Hematopoietic multipotent progenitor cell treated with erythropoietin and hydrocortisone succinate and interleukin-3 and kit ligand, for 6 days (in vitro differentiated cells): ENCODE results near the gene LRRC59.

ENCODE experiments used
- DNase-seq: peaks from one replicate; pipeline ENCODE4 v3.0.0-alpha.2; 2015

LRRC59 gene

DNA sequence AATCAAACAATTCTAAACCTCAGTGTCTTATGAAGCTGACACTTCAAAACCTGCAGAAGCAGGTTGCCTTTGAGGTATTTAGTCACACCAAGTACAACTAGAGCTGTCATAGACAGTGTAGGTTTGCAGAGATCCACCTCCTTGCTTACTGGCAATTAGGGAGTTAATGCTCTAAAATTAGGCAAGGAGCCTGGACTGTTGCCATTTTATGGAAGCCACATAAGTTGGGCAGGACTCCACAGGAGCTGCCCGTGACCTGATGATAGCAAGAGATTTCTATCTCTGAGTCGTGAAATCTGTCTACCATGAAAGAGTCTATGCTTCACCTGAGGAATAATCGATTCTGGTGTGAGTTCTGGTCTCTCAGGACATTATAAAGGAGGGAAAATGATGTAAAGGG lies 15.4 kb downstream of the LRRC59 start:
- no peak for DNase-seq

GRCh38 chr17:50381260-50381815 lies 16.0 kb downstream of the LRRC59 start:
- DNase-seq, result no peak

DNA sequence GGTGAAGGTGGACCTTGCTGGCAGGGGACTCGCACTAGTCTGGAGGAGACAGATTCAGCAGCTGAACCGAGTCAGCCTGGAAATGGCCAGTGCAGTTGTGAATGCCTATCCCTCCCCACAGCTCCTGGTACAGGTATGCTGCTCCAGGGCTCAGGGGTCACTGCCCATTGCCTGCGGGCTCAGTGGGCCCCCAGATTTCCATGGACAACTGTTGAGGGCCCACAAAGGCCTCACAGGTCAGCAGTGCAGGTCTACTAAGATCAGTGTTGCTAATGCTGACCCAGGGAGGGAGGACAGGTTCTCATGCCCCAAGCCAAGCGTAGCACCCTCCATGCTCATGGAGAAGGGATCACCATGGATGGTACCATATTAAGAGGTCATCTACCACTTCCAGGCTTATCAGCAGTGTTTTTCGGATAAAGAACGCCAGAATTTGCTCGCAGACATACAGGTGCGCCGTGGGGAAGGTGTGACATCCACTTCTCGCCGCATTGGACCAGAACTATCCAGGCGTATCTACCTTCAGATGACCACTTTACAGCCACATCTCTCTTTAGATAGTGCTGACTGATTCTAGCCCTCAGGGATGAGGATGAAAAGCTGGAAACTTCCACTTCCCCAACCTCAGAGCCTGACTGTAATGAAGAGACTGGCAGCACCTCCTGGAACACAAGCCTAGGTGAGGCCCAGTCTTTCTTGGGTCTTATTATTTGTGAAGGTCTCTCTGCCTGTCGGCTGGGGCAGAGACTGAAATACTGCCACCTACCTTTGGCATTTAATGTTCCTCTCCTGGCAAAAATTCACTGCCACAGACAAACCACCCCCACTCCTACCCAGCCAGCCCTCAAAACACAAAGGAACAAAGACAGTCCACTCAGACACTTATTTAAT lies 16.7 kb downstream of the LRRC59 start:
- DNase-seq, result peak; percentile 44

- no peak for DNase-seq
Observed at GRCh38 chr17:50379351-50380132, 17.8 kb downstream of the LRRC59 start.

GRCh38 chr17:50375858-50376538 lies 21.3 kb downstream of the LRRC59 start:
- no peak for DNase-seq

DNA sequence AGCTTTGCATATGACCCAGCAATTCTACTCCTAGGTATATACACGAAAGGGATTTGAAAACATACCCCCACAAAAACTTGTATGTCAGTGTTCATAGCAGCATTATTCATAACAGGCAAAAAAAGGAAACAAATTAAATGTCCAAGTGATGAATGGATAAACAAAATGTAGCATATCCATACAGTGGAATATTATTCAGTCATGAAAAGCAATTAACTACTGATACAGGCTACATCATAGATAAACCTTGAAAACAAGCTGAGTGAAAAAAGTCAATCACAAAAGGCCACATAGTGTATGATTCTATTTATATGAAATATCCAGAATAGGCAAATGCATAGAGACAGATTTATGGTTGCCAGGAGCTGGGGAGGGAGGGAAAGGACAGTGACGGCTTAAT lies 23.6 kb downstream of the LRRC59 start:
- no peak for DNase-seq

DNA sequence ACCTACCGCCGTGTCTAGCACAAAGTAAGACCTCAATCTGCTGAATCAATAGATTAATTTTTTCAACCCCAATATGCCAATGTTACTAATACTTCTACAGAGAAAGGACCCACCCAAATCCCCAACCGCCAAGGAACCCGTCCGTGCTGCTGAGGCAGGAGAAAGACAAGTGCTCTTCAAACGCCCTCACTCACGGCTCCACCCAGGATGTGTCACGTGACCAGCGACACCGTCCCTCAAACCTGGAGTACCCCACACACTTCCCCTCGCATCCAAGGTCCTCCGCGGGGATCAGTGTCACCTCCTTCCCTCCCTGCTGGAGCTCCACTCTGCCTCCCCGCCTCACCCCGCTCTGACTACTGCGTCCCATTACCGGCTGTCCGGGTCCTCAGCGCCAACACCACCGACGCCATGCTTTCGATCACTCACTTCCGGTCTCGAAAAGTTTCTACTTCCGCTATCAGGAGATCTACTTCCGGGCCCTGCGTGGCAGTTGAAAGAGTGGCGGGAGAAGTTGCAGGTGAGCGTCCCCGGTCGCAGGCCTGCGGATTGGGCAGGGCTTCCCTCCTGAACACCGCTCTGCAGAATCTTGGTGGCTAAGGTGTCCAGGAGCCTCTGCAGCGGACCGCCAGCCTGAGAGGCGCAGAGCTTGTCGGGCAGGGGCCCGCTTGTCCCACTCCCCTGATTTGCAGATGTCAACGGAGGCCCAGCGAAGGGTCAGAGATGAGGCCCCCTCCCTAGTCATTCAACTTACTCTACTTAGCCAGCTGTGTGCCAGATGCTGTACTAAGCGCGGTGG lies 24.4 kb downstream of the LRRC59 start, which contains the start of the genes EME1 and MRPL27:
Gene EME1 (plus strand): TSS at position 472 of the 799 bp plus-strand sequence. CDS start 1,980 bp downstream, outside the sequence.
Gene MRPL27 (minus strand): TSS at position 427 of the 799 bp plus-strand sequence. CDS start 14 bp downstream, at position 413.
- DNase-seq, result peak; percentile 97

DNA sequence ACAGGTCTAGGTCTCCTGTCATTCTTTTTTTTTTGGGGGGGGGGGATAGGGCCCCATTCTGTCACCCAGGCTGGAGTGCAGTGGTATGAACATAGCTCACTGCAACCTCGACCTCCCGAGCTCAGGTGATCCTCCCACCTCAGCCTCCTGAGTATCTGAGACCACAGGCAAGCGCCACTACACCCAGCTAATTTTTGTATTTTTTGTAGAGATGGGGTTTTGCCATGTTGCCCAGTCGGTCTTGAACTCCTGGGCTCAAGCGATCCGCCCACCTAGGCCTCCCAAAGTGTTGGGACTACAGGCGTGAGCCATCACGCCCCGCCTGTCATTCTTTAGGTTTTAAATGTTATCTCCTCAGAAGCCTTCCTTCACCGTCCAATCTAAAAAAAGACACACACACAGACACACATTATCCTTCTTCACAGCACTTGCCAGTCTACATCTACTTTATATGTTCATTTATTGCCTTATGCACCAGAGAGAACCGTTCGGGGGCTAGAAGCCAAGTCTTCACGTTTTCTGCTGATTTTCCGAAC lies 25.0 kb downstream of the LRRC59 start:
- peak; percentile 42 for DNase-seq

GRCh38 chr17:50371526-50371925 lies 25.8 kb downstream of the LRRC59 start:
- peak; percentile 42 for DNase-seq

DNA sequence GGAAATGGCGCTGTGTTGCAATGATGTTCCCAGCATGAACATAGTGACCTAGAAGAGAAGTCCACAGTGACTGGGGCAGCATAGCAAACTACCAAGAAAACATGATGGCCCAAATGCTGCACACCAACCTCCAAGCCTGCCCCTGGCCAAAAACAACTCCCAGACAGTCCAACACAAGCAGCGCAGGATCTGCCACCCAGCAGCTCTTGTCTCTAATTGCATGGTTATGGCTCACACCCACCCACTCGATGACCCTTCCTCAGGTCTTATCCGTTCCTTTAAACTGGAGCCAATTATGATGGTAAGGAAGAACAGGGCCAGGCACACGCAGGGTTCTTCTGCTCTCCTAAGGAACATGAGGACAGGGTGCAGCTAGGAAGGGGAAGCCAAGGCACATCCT lies 27.3 kb downstream of the LRRC59 start:
- DNase-seq, result no peak

DNA sequence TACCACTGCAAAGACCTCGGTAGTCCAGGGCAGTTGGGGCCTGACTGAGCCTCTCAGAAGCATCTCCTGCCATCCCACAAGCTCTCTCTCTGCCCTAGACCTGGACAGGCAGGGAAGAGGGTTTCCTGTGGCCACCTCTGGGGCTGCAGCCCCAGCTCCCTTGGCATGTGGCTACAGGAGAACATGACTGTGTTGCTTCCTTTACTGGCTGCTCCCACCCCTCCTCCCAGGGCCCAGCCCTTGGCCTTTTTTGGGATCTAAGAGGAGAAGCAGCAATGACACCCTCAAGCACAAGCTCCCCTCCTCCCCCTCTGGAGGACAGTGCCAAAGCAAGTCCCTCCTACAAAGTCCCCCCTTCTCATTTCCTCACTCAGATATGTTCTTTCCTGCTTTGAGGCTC lies 29.9 kb downstream of the LRRC59 start:
- no peak for DNase-seq

- no peak for DNase-seq
Observed at GRCh38 chr17:50365649-50366393, 31.5 kb downstream of the LRRC59 start.

- DNase-seq, result no peak
Observed at GRCh38 chr17:50365165-50365564, 32.2 kb downstream of the LRRC59 start.

- DNase-seq, result no peak
Observed at GRCh38 chr17:50364715-50365114, 32.6 kb downstream of the LRRC59 start.

DNA sequence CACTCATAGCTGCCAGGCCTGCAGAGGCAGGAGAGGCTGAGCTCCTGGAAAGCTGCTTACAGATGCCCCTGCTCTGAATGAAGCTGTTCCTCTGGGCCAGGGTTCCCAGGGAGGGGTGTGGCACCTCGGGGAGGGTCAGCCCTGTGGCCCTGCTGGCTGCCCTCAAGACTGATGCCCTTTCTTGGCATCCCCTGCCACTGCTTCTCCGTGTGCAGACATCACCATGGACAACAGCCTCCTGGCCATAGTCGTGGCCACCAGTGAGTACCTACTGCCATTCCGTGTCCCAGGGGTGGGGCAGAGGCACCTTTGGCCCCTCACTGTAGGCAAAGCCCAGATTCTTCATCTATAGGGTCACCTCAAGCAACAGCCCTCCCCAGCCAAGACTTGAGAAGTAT lies 33.3 kb downstream of the LRRC59 start:
- no peak for DNase-seq

GRCh38 chr17:50363217-50364060 lies 33.9 kb downstream of the LRRC59 start:
- peak; percentile 50 for DNase-seq

DNA sequence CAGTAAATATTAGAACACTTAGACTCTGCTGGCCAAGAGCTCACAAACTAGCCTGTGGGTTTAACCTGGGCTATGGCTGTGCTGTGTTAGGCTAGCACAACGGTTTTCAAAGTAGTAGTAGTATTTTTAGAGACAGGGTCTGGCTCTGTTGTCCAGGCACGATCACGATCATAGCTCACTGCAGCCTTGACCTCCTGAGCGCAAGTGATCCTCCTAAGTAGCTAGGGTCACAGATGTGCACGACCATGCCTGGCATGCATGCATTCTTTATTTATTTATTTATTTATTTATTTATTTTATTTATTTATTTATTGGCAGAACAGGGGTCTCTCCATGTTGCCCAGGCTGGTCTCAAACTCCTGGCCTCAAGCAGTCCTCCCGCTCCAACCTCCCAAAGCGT lies 34.7 kb downstream of the LRRC59 start:
- no peak for DNase-seq

GRCh38 chr17:50361561-50362480 lies 35.5 kb downstream of the LRRC59 start:
- peak; percentile 94 for DNase-seq
